HG03571 (cell line): ENCODE measurements around the gene WHAMM.
A peak's percentile ranks its signal among the peaks of the same experiment; 100 is the strongest.

ENCODE experiments used
- ATAC-seq: cut with Tn5 transposase; IDR thresholded peaks from one replicate; pipeline ENCODE4 v1.9.1; 2021; ENCODE audit not compliant: unreplicated experiment

Gene WHAMM

GRCh38 chr15:82832601-82833361 is 23.4 kb downstream of the WHAMM start:
- peak; percentile 83 for ATAC-seq

GRCh38 chr15:82833362-82833682 is 23.9 kb downstream of the WHAMM start:
- no peak for ATAC-seq

GRCh38 chr15:82835391-82835917 is 26.0 kb downstream of the WHAMM start:
- ATAC-seq = no peak

- no peak for ATAC-seq
Measured at GRCh38 chr15:82838096-82838735, 28.8 kb downstream of the WHAMM start.

- no peak for ATAC-seq
Measured at GRCh38 chr15:82839136-82839535, 29.7 kb downstream of the WHAMM start.

GRCh38 chr15:82840166-82840565 is 30.7 kb downstream of the WHAMM start:
- no peak for ATAC-seq

GRCh38 chr15:82843566-82843965 is 34.1 kb downstream of the WHAMM start:
- no peak for ATAC-seq

- no peak for ATAC-seq
Measured at GRCh38 chr15:82845686-82846085, 36.3 kb downstream of the WHAMM start.

GRCh38 chr15:82846621-82847020 is 37.2 kb downstream of the WHAMM start:
- no peak for ATAC-seq

GRCh38 chr15:82847703-82848102 is 38.3 kb downstream of the WHAMM start:
- no peak for ATAC-seq

GRCh38 chr15:82848241-82848993 is 39.0 kb downstream of the WHAMM start:
- ATAC-seq = no peak

GRCh38 chr15:82849556-82850512 is 40.4 kb downstream of the WHAMM start:
- ATAC-seq = no peak

GRCh38 chr15:82850731-82851130 is 41.3 kb downstream of the WHAMM start:
- ATAC-seq = no peak

- no peak for ATAC-seq
Measured at GRCh38 chr15:82851306-82851850, 42.0 kb downstream of the WHAMM start.

GRCh38 chr15:82851981-82852511 is 42.6 kb downstream of the WHAMM start:
- no peak for ATAC-seq

- no peak for ATAC-seq
Measured at GRCh38 chr15:82852941-82853561, 43.6 kb downstream of the WHAMM start.

GRCh38 chr15:82854554-82854953 is 45.1 kb downstream of the WHAMM start:
- ATAC-seq = no peak

GRCh38 chr15:82855286-82856100 is 46.1 kb downstream of the WHAMM start:
- no peak for ATAC-seq
